Smooth muscle cell of the brain vasculature (primary cell): ENCODE data around the gene KAT6B.

Experiments
- DNase-seq: peaks from one replicate; pipeline ENCODE4 v3.0.0-alpha.2; 2012; ENCODE audit warnings: low read depth, low spot score

The KAT6B gene

GRCh38 chr10:75066271-75066670 is 239.9 kb downstream of the KAT6B start:
- no peak for DNase-seq

- no peak for DNase-seq
Measured at GRCh38 chr10:75067272-75067671, 240.9 kb downstream of the KAT6B start.

GRCh38 chr10:75068523-75068922 is 242.1 kb downstream of the KAT6B start:
- DNase-seq: no peak

- DNase-seq: no peak
Measured at GRCh38 chr10:75070476-75070875, 244.1 kb downstream of the KAT6B start.

GRCh38 chr10:75070961-75071428 is 244.6 kb downstream of the KAT6B start:
- DNase-seq: no peak

- DNase-seq: no peak
Measured at GRCh38 chr10:75071756-75072155, 245.4 kb downstream of the KAT6B start.

- no peak for DNase-seq
Measured at GRCh38 chr10:75072727-75073126, 246.3 kb downstream of the KAT6B start.

- DNase-seq: no peak
Measured at GRCh38 chr10:75073442-75073841, 247.0 kb downstream of the KAT6B start.

- DNase-seq: no peak
Measured at GRCh38 chr10:75074711-75075445, 248.5 kb downstream of the KAT6B start.

GRCh38 chr10:75076348-75076747 is 249.9 kb downstream of the KAT6B start:
- no peak for DNase-seq

- DNase-seq: no peak
Measured at GRCh38 chr10:75079436-75080083, 253.2 kb downstream of the KAT6B start.

- DNase-seq: no peak
Measured at GRCh38 chr10:75080554-75080953, 254.2 kb downstream of the KAT6B start.

GRCh38 chr10:75081379-75081778 is 255.0 kb downstream of the KAT6B start:
- no peak for DNase-seq
